NB4 (cell line): ENCODE measurements around the gene RBPJ.

ENCODE experiments used
- DNase-seq: peaks from one replicate; pipeline ENCODE4 v3.0.0; 2010; ENCODE audit warnings: low read depth
- H3K4me3 ChIP-seq: one replicate; pipeline ENCODE4 v1.5.1; 2011; ENCODE audit warnings: mild to moderate bottlenecking, low read depth, low read length, moderate library complexity
- MYC ChIP-seq: IDR thresholded peaks from 2 replicates; pipeline ENCODE4 v1.6.1; 2011; ENCODE audit warnings: low read depth, low read length
- POLR2A ChIP-seq: IDR thresholded peaks from 2 replicates; pipeline ENCODE4 v1.6.1; 2011; ENCODE audit warnings: mild to moderate bottlenecking; ENCODE audit not compliant: insufficient read length; ENCODE audit errors: extremely low read depth
- TF ChIP-seq, protein P1 (sequence below): IDR thresholded peaks from one replicate; pipeline ENCODE4 v1.5.1; 2012; ENCODE audit warnings: low read depth, low read length
- TF ChIP-seq, protein P2 (sequence below): IDR thresholded peaks from 2 replicates; pipeline ENCODE4 v1.6.1; 2011; ENCODE audit warnings: low read depth, low read length

RBPJ gene

DNA sequence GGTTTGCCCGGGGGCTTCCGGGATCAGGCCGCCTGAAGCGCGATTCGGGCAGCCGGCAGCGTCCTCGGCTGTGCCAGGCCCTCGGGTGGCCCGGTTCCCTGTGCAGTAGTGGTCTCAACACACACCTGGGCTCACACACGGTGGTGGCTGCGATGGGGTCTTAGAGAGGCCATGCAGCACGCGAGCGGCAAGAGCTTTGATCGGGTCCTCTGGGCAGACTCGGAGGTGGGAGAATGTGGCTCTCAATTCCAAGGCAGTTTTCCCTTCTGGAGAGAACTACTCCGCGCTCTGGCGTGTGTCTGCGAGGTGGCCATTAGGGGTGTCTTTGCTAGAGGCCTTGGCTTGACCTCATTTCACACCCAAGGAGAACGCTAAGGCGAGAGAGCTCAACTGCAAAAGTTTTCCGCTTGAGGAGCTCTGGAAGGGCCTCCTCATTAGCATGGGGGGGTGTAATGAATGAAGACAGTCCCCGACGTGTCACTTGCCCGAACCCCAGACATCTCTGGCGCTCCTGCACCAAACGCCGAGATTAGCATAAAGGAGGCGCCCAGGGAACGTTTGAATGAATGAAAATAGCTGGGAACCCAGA is 771 bp upstream of the RBPJ start:
- no peak for TF ChIP-seq MYC
- TF ChIP-seq, protein P1, sequence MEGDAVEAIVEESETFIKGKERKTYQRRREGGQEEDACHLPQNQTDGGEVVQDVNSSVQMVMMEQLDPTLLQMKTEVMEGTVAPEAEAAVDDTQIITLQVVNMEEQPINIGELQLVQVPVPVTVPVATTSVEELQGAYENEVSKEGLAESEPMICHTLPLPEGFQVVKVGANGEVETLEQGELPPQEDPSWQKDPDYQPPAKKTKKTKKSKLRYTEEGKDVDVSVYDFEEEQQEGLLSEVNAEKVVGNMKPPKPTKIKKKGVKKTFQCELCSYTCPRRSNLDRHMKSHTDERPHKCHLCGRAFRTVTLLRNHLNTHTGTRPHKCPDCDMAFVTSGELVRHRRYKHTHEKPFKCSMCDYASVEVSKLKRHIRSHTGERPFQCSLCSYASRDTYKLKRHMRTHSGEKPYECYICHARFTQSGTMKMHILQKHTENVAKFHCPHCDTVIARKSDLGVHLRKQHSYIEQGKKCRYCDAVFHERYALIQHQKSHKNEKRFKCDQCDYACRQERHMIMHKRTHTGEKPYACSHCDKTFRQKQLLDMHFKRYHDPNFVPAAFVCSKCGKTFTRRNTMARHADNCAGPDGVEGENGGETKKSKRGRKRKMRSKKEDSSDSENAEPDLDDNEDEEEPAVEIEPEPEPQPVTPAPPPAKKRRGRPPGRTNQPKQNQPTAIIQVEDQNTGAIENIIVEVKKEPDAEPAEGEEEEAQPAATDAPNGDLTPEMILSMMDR = no peak
- TF ChIP-seq, protein P2, sequence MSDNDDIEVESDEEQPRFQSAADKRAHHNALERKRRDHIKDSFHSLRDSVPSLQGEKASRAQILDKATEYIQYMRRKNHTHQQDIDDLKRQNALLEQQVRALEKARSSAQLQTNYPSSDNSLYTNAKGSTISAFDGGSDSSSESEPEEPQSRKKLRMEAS = no peak
- no peak for TF ChIP-seq POLR2A
- DNase-seq = no peak

DNA sequence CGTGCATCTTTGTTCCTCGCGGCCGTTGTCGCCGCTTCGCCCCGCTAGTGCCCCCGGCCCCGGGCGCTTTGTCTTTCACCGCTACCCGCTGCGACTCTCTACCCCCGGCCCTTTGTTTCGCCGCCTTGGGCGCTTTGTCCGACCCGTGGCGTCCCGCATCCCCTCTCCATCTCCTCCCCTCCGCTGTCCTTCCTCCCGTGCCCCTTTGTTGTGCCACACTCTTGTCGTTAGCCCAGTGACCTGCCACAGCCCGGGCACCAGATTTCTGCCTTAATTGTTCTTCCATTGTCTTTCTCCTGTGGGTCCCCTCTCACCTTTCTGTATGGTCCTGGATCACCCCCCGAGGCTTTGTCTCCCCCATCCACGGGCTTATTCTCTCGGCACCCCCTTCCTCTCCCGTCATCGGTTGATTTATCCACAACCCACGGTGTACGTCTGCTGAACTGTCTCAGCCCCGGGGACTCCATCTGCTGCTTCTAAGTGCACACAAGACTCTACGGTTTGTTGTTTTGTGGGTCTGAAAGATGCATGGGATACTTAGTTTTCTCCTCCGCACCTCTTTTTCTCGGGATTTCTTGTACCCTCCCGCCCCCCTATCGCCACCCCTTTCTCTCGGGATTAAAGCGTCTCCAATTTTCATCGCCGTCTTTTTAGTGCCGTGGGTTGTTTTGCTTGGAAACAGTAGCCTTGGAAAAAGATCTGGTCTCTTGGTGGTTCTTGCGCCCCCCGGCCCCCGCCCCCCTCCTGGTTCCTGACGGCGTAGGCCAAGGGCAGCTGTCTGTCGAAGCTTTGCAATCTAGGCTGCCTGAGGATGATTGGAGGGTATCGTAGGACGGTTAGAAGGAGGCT is 783 bp downstream of the RBPJ start:
- no peak for TF ChIP-seq MYC
- TF ChIP-seq, protein P1 = no peak
- no peak for TF ChIP-seq POLR2A
- TF ChIP-seq, protein P2 = no peak
- H3K4me3 ChIP-seq = peak overlapping the region; percentile 89
- peak; percentile 70 for DNase-seq

More for the DNA sequence above, 771 bp upstream of the RBPJ start:
- H3K4me3 ChIP-seq = peak overlapping the region; percentile 78

DNA sequence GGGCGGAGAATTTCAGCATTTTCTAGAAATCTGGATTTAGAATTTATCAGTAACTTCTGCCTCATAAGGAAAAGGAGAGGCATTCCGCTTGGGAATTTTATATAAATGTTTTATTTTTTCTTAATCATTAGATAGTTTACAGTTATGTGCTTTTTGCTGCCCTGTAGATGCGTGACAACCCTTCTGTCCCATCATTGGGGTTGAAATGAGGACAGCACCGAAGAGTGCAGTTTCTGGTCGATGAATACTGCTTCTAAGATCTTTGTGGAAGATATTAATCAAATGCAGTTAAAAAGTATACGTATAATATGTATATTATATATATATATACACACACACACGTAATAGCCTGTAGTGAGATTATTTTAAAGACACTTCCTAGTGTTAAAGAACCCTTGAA is 1.5 kb downstream of the RBPJ start:
- DNase-seq = peak; percentile 37
- TF ChIP-seq, protein P2 = no peak
- TF ChIP-seq, protein P1 = no peak
- no peak for TF ChIP-seq POLR2A
- TF ChIP-seq MYC = no peak

DNA sequence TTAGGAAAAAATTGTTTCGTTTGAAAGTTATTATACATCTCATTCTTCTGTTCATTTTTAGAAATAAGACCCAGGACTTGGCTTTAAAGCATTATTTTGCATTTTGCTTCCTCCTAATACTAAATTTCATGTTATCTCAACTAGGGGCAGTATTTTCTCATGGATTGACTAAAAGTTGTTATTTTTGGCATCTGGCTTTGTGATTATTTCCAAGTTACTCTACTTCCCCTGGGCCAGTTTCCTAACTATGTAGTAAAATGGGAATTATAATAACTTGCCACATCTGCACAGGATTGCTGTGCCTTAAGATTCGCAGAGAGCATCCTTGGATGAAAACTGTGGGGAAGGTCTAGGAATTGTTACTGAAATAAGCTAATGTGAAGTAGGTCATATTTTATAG is 3.0 kb downstream of the RBPJ start:
- DNase-seq = no peak
- TF ChIP-seq, protein P1 = no peak
- TF ChIP-seq MYC (no peak), POLR2A (no peak)
- TF ChIP-seq, protein P2 = no peak
- peak overlapping the region; percentile 89 for H3K4me3 ChIP-seq

More for the DNA sequence above, 1.5 kb downstream of the RBPJ start:
- H3K4me3 ChIP-seq = peak overlapping the region; percentile 89

DNA sequence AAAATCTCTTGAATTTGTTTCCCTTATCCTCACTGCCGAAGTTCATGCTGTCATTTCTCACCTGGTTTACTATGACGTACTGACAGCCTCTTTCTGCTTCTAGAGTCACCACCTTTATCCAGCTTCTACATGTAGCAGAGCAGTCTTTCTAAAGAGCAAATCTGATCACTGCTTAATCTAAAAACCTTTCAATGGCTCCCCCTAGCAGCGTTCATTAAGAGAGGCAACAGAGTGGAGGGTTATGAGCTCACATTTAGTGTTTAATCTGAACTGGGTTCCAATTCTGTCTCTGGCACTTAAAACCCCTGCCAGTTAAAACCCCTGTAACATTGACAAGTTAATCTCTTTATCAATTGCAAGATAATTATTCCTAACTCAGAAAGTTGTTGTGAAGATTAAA is 4.4 kb downstream of the RBPJ start:
- peak; percentile 78 for DNase-seq
- peak overlapping the region; percentile 1 for H3K4me3 ChIP-seq
- TF ChIP-seq, protein P2 = no peak
- TF ChIP-seq, protein P1 = peak; percentile 80
